COLO668 (cell line): ENCODE measurements around the gene SSTR3.
"Not testable (repeated sequence)": the region's sequence is repeated elsewhere in the genome, so short reads cannot be mapped to it uniquely, and the experiment has no call there.

Experiments used
- DNase-seq: peaks from one replicate; lab custom pipeline; 2025; ENCODE audit not compliant: unreplicated experiment; lab: John Stamatoyannopoulos, UW

SSTR3 gene

DNA sequence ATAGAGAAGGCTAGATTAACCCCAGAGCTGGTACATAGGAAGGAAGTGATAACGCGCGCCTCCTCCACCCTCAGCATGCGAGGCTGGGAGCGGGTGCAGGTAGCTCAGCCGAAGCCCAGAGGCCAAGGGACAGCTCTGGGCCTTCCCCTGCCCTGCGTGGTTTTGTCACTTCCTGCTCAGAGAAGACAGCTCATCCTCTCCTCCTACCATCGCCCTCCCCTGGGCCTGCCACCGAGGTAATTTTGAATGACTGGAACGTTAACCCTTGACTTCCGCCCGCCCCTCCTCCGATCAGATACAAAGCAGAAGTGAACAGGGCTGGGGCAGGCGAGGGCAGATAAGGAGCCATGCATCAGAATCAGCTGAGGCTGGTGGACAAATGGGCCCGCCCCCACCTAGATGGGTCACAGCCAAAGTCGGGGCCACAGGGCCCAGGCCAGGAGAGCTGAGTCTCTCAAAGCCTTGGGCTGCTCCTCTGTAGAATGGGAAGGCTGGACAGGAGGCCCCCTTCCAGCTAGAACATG, 30.2 kb upstream of the SSTR3 start:
- no peak for DNase-seq

DNA sequence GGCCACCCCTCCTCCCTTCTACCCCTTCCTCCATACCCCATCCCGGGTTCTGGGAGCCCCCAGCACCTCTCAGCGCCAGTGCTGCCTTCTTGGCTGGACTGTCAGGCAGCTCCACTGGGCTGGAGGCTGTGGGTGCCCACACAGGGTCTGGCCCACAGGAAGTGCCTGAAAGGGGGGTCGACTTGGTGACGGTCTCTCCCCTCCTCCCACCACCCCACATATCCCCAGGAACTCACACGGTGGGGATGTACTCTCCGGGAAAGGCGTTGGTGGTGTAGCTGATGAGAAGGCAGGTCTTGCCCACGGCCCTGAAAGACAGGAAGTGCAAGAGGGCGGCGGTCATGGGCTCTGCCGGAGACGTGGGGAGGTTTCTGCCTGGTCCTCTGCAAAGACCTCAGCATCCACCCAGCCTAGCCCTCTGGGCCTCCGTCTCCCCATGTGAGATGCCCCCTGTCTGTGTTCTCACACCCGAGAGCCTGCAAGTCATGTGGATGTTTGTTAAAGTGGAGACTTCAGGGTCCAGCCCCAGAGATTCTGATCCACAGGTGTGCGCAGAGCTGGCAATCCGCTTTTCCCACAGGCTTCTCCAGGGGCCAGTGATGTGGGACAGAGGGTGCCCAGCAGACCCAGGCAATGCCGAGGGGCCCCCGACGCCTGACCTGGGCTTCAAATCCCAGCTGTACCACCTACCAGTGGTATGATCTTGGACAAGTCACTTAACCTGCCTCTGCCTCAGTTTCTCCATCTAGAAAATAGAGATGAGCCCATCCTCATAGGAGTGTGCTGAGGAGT, 29.3 kb upstream of the SSTR3 start:
- no peak for DNase-seq

DNA sequence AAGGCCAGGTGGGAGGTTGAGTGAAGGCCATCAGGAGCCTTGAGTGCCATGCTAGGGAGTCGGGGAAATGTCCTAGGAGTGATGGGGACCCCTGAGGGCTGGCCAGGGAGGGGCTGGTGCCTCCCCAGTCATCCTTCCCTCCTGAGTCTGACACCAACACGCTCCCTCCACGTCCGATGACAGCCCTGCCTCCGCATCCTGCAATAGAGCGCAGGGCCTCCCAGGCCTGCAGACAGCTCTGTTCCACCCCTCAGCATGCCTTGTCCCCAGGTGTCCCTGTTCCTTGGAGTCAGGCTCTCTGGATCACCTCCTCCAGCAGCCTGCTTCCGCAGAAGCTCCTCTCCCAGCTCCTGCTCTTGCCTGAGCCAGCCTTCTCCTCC, 28.7 kb upstream of the SSTR3 start:
- no peak for DNase-seq

DNA sequence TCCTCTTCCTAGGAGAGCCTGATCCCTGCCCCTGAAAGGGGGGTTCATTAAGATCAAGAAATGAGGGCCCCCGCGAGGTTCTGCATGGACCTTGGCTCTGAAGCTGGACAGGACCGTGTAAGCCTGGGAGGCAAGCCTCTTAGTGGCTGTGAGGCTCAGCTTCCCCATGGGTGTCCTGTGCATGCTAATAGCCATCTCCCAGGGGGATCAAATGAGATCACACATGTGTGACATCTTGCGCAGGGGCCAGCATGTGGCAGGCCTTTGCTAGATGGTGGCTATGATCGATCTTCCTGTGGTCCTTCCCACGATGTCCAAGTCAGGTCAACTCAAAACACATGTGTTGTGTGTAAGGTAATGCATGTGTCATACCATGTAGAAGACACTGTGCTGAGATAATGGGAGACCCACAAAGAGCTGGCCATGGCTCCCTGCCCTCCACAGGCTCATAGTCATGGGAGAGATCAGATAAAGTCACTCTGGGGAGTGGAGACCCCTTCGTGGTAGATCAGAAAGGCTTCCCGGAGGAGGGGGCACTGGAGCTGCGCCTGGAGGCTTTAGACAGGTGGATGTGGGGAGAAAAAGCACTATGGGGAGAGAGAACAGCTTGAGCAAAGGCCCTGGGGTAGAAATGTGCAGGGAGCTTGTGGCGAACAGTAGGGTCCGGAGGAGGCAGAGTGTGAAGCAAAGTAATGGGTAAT, 28.1 kb upstream of the SSTR3 start:
- no peak for DNase-seq

GRCh38 chr22:37239336-37240239, 27.3 kb upstream of the SSTR3 start:
- DNase-seq, result no peak

GRCh38 chr22:37237371-37238268, 25.3 kb upstream of the SSTR3 start:
- no peak for DNase-seq

- DNase-seq, result no peak
Measured at GRCh38 chr22:37235897-37236607, 23.8 kb upstream of the SSTR3 start.

DNA sequence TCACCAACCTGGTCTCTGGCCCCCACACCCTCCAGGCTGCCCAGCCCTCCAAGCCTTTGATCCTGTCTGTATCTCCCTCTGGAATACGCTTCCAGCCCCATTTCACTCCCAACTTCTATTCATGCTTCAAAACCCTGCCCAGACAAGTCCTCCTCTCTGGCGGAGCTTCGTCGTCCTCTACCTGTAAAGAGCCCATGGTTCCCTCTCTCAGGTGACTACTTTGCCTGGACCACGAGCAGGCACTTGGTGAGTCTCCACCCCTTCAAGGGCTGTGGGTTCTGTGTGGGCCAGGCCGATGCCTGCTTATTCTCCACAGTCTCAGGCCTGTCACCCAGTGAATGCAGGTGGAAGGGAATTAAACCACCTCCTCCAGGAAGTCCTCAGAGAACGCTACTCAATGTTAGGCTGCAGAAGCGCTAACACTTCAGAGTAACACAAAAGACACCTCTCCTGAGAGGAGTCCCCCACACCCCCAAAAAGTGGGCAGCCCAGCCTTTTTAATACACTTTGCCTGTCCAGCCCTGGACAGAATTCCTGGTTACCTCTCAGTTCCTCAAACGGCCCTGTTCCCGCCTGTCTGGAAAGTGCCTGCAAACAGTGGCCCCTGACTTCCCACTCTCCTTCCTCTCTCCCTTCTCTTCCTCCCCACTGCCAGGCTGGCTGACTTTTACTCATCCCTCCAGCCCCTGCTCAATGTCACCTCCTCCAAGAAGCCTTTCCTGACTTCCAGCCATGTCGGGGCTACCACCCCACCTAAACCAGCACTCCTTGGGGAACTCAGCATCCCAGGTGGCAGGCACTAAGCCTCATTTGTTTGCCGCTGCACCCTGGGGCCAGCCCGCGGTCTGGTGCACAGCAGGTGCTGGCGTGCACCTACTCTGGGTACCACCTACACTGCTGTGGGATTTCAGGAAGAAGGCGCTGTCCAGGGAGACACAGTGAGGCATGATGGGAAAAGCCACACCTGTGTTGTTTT, 22.7 kb upstream of the SSTR3 start:
- no peak for DNase-seq

DNA sequence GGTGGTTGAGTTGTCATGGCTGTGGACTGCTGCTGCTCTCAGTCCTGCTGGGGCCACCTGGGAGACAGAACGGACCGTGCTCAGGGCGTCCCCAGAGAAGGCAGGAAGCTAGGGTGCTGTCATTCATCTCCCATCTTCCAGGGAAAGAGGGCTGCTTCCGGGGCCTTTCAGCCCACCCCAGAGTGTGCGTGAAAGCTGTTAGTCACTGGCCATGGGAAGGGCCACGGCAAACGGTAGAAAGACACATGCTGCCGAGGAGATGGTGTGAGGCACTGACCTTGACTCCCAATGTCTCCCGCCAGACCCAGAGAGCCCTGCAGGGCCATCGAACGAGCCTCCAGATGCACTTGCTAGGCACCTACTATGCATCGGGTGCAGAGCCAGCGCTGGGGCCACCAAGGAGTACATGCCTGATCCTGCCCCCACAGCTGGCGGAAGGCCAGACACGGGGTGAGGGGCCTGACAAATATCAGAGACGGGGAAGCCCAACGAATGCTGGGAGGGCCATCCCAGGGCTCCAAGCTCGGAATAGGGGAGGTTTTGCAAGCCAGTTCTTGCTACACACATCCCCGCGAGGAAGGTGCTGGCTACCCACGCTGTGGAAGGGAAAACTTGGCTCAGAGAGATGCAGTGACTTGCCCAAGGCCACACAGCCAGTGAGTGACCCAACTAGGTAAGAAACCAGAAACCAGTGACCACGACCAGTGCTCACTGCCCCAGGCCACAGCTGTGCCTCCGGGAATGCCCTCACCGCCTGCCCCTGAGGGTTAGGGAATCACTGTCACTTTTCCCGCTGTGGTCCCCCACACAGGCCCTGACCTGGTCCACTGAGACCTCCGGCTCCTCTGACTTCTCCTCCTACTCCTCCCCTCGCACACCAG, 21.7 kb upstream of the SSTR3 start:
- DNase-seq, result no peak

DNA sequence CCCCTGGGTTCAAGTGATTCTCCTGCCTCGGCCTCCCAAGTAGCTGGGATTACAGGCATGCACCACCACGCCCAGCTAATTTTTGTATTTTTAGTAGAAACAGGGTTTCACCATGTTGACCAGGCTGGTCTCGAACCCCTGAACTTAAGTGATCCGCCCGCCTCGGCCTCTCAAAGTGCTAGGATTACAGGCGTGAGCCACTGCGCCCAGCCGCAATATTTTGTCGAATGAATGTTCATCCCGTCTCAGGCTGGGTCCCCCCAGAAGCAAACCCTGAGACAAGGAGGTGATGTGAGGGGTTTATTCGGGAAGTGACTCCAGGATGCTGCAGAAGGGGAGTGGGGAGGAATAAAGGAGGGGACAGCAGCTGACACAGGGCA, 21.1 kb upstream of the SSTR3 start:
- DNase-seq, result not testable (repeated sequence)

DNA sequence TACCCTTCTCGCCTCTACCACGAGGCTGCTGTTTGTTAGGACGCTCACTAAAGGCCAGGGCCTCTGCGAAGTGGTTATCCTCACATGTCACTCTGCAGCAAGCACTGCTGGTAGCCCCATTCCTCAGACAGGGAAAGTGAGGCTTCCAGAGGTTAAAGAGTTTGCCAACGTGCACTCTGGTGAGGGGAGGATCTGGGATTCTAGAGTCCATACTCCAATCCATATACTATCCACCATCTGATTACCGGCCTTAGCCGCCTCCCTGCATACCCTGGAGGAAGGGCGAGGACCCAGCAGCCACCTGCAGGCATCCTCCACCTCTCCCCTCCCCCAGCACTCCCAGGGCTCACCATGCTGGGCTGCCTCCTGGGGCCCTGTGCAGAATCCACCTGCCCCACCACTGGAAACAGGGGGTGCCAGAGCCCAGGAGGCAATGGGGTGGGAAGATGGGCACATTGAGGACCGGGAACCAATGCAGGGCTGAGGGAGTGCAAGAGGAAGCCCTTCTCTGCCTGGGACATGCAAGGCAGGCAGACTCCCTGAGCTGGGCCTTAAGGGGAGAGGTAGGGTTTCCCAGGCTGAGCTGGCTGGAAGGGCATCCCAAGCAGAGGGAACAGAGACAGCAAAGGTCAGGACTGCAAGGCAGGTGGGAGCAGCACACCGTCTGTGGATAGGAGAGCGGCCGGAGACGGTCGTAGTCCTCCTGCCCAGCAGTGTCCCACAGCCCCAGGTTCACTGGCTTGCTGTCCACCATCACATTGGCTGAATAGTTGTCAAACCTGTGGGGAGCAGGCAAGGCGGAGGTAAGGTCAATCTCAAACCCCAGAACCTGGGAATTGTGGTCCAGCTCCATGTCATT, 20.1 kb upstream of the SSTR3 start:
- no peak for DNase-seq

- DNase-seq, result no peak
Measured at GRCh38 chr22:37231406-37232139, 19.3 kb upstream of the SSTR3 start.

DNA sequence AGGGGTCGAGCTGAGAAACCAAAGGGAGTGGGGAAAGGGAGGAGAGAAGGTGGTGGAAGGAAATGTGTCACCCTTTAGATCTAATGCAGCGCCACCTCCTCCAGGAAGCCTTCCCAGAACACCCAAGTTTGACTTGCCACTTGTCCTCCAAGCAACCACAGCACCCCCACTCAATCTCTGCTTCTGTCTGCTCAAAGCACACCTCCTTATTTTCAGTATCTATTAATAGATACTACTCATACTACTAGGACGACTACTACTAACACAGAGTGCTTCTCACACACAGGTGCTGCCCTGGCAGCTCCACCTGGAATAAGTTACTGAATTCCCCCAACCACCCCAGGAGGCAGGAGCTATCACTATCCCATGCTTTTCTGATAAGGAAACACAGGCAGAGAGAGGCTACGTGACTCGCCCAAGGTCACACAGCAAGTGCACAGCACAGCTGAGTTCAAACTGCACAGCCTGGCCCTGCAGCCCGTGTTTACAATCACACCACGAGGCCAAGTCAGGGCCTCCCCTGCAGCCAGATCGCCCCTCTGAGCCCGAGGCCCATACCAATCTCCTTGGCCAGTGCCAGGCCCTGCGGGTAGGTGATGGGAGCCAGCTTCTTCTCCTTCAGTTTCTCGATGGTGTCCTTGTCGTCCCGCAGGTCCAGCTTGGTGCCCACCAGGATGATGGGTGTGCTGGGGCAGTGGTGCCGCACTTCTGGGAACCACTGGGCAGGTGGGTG, 18.6 kb upstream of the SSTR3 start:
- no peak for DNase-seq

DNA sequence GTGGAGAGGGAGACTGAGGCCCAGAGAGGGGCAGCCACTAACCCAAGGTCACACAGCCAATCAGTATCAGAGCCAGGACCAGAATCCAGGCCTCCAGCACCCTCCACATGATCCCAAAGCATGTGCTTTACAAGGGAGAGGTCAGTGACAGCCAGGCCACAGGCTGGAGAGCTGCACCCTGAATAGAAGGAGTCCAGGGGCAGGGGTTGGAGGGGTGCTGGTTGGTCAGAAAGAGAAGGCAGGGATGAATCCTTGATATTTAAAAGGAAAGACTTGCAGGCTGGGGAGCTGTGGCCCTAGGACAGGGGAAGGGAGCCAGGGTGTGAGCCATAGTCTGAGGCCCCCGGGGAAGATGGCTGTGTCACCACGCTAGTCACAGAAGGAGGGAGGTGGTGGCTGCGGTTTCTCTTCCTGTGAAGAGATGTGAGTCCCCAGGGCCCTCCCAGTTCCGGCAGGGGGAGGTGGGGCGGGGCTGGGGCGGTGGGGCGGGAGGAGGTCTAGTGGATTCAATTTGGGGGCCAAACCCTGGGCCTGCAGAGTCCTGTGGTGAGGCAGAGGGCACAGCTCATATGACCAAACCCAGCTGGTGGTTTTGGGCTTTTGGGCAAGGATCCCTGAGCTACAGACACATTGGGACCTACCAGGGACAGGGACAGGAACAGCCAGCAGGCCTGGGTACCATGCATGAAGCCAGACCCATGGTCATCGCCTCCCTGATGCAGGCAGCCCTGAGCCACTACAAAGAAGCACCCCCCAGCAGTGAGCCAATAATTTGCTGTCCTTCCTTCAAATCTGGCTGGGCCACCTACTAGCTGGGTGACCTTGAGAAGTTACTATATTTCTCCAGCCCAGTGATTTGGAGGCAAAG, 17.8 kb upstream of the SSTR3 start:
- DNase-seq, result no peak
